Tibial nerve (tissue), 4 donors: ENCODE results near the gene ST3GAL3. TPM values are rescaled to one million over a fixed set of nuclear protein-coding genes. Genes with fewer than 3 reads are reported as not detected.

Experiments
- DNase-seq, 2 donors: peaks; one replicate each; pipeline ENCODE4 v3.0.0-alpha.2; 2019; ENCODE audit warnings: low spot score in 2 of 2
- H3K27ac ChIP-seq, 4 donors: fragments of 200-600 bp; sonication (generic) in 3 of 4; one replicate each; pipeline ENCODE4 v1.5.1; 2017 to 2019; ENCODE audit warnings: mild to moderate bottlenecking in 1 of 4
- H3K27me3 ChIP-seq, 2 donors: fragments of 200-600 bp; sonication (generic) in 1 of 2; one replicate each; pipeline versions ENCODE4 v1.5.1 to v1.6.0; 2017 to 2019
- H3K36me3 ChIP-seq, 3 donors: fragments of 200-600 bp; sonication (generic); one replicate each; pipeline ENCODE4 v1.5.1; 2018 to 2019
- H3K4me1 ChIP-seq, 4 donors: fragments of 200-600 bp; sonication (generic) in 3 of 4; one replicate each; pipeline ENCODE4 v1.5.1; 2017 to 2019
- H3K4me3 ChIP-seq, 4 donors: fragments of 200-600 bp; sonication (generic) in 3 of 4; one replicate each; pipeline ENCODE4 v1.5.1; 2017 to 2019; ENCODE audit warnings: mild to moderate bottlenecking in 1 of 4, moderate library complexity in 1 of 4
- H3K9me3 ChIP-seq, 4 donors: fragments of 200-600 bp; sonication (generic) in 3 of 4; one replicate each; pipeline ENCODE4 v1.5.1; 2017 to 2019
- CTCF ChIP-seq, 5 experiments: fragments of 200-600 bp in 3 of 5; fragments of 450-650 bp in 2 of 5; sonication (generic) in 3 of 5; IDR thresholded peaks; one replicate each; pipeline ENCODE4 v1.5.1; 2016 to 2019; ENCODE audit warnings: antibody characterized with exemption in 5 of 5, mild to moderate bottlenecking in 3 of 5, moderate library complexity in 2 of 5
- EP300 ChIP-seq, 2 donors: sonication (generic); formaldehyde crosslinking; IDR thresholded peaks; one replicate each; pipeline ENCODE4 v1.6.1; 2017; ENCODE audit warnings: antibody characterized with exemption in 2 of 2, mild to moderate bottlenecking in 1 of 2
- POLR2A ChIP-seq, 2 donors: fragments of 450-650 bp; IDR thresholded peaks; one replicate each; pipeline ENCODE4 v1.6.1; 2017; ENCODE audit warnings: antibody characterized with exemption in 2 of 2, mild to moderate bottlenecking in 2 of 2, moderate library complexity in 2 of 2
- WGBS, 2 donors: methylation state at CpG; one replicate each; pipeline ENCODE4 v1.1.5; 2018; 5-methylcytosine and 5-hydroxymethylcytosine counted together
- total RNA-seq, 4 donors: library from RNA; depleted of rRNA; stranded (reverse); fragments of >200 nt; gene quantifications; one replicate each; pipeline ENCODE4 v1.1.0, GENCODE V29; 2016

The ST3GAL3 gene
- total RNA-seq, result 10 to 100 TPM; 20.7 to 27.0 (median 24.1) TPM

- no peaks in the 10 kb centered on the region for H3K9me3 ChIP-seq
- TF ChIP-seq CTCF (IDR thresholded peaks at IDR 0.05) (peak in 2 of 5 experiments; percentile 31 to 40), POLR2A (IDR thresholded peaks at IDR 0.05) (peak; percentile 8 to 62), EP300 (IDR thresholded peaks at IDR 0.05) (peak in 1 of 2 donors; percentile 56)
- H3K36me3 ChIP-seq, result peaks cover 0 to 41% (median 0%) of the 10 kb centered on the region in 3 donors
- peak; percentile 81 for DNase-seq
- peak within 1 kb of the TSS; percentile 62 to 94 (median 86) for H3K4me3 ChIP-seq
- H3K27me3 ChIP-seq, result no peaks in the 10 kb centered on the region
- 0% methylated on average over 12 to 70 of the region's 103 CpGs for WGBS, 2 donors
- peaks cover 0 to 28% (median 7%) of the 10 kb centered on the region in 4 donors for H3K4me1 ChIP-seq
- peak within 1 kb of the TSS; percentile 58 to 86 (median 66) for H3K27ac ChIP-seq
These were observed at the start of gene ST3GAL3 for GRCh38 chr1:43707190-43708001. Gene ST3GAL3, plus strand, starts transcription at chr1:43707536. Its CDS starts 28,727 bp downstream, at chr1:43736263.

GRCh38 chr1:43659212-43660166 lies 47.8 kb upstream of the ST3GAL3 start:
- no peaks in the 10 kb centered on the region for H3K4me1 ChIP-seq
- 89 to 91% methylated on average over 14 of the region's 14 CpGs for WGBS, 2 donors
- H3K27me3 ChIP-seq, result no peaks in the 10 kb centered on the region
- H3K27ac ChIP-seq, result no peak overlapping the region
- TF ChIP-seq EP300 (IDR thresholded peaks at IDR 0.05), result no peak
- no peak for TF ChIP-seq POLR2A (IDR thresholded peaks at IDR 0.05)
- no peak for DNase-seq
- H3K36me3 ChIP-seq, result peaks cover 5 to 100% (median 58%) of the 10 kb centered on the region in 3 donors
- H3K4me3 ChIP-seq, result no peak overlapping the region
- no peaks in the 10 kb centered on the region for H3K9me3 ChIP-seq

- Histone ChIP-seq H3K36me3 (peaks cover 5 to 100% (median 58%) of the 10 kb centered on the region in 3 donors), H3K9me3 (no peaks in the 10 kb centered on the region), H3K4me3 (no peak overlapping the region), H3K4me1 (no peaks in the 10 kb centered on the region), H3K27me3 (no peaks in the 10 kb centered on the region), H3K27ac (no peak overlapping the region)
- TF ChIP-seq POLR2A (IDR thresholded peaks at IDR 0.05) (no peak), CTCF (IDR thresholded peaks at IDR 0.05) (peak in 1 of 5 experiments; percentile 4)
- DNase-seq, result no peak
- WGBS, 2 donors, result 57 to 67% methylated on average over 4 of the region's 4 CpGs
These were observed 47.0 kb upstream of the ST3GAL3 start for GRCh38 chr1:43660355-43660754.

GRCh38 chr1:43664369-43664768 lies 43.0 kb upstream of the ST3GAL3 start:
- H3K27ac ChIP-seq, result no peak overlapping the region
- no peaks in the 10 kb centered on the region for H3K4me1 ChIP-seq
- no peak for TF ChIP-seq CTCF (IDR thresholded peaks at IDR 0.05)
- no peak for TF ChIP-seq POLR2A (IDR thresholded peaks at IDR 0.05)
- no peak for TF ChIP-seq EP300 (IDR thresholded peaks at IDR 0.05)
- DNase-seq, result no peak
- H3K4me3 ChIP-seq, result no peak overlapping the region
- 86 to 88% methylated on average over 4 of the region's 4 CpGs for WGBS, 2 donors
- no peaks in the 10 kb centered on the region for H3K9me3 ChIP-seq
- H3K27me3 ChIP-seq, result no peaks in the 10 kb centered on the region
- H3K36me3 ChIP-seq, result peaks cover 8 to 100% (median 77%) of the 10 kb centered on the region in 3 donors

GRCh38 chr1:43666608-43667007 lies 40.7 kb upstream of the ST3GAL3 start:
- Histone ChIP-seq H3K27me3 (no peaks in the 10 kb centered on the region), H3K36me3 (peaks cover 10 to 100% (median 79%) of the 10 kb centered on the region in 3 donors)

More at GRCh38 chr1:43666608-43667007, 40.7 kb upstream of the ST3GAL3 start:
- no peak for TF ChIP-seq CTCF (IDR thresholded peaks at IDR 0.05)
- no peak for TF ChIP-seq EP300 (IDR thresholded peaks at IDR 0.05)
- TF ChIP-seq POLR2A (IDR thresholded peaks at IDR 0.05), result no peak
- no peak for DNase-seq
- Histone ChIP-seq H3K4me1 (no peaks in the 10 kb centered on the region), H3K4me3 (no peak overlapping the region), H3K27ac (no peak overlapping the region), H3K9me3 (no peaks in the 10 kb centered on the region)
